Osteocyte (in vitro differentiated cells): ENCODE data around the gene RBL1. TPM values are rescaled to one million over a fixed set of nuclear protein-coding genes. Genes with fewer than 3 reads are reported as not detected.

Source experiments
- DNase-seq: peaks from one replicate; pipeline ENCODE4 v3.0.0; 2021; ENCODE audit warnings: mixed read lengths; ENCODE audit not compliant: unreplicated experiment; ENCODE audit errors: extremely low spot score
- H3K27ac Mint-ChIP-seq: one replicate; pipeline ENCODE4 v1.8.0; 2021; ENCODE audit warnings: mild to moderate bottlenecking, mixed read lengths; ENCODE audit not compliant: unreplicated experiment
- H3K27me3 Mint-ChIP-seq: one replicate; pipeline ENCODE4 v1.8.0; 2021; ENCODE audit warnings: mixed read lengths; ENCODE audit not compliant: unreplicated experiment
- H3K36me3 Mint-ChIP-seq: one replicate; pipeline ENCODE4 v1.8.0; 2021; ENCODE audit warnings: mixed read lengths; ENCODE audit not compliant: unreplicated experiment
- H3K4me1 Mint-ChIP-seq: one replicate; pipeline ENCODE4 v1.8.0; 2021; ENCODE audit warnings: mixed read lengths; ENCODE audit not compliant: unreplicated experiment
- H3K4me3 Mint-ChIP-seq: one replicate; pipeline ENCODE4 v1.8.0; 2021; ENCODE audit warnings: mild to moderate bottlenecking, moderate library complexity, mixed read lengths; ENCODE audit not compliant: unreplicated experiment
- H3K9me3 Mint-ChIP-seq: one replicate; pipeline ENCODE4 v1.8.0; 2021; ENCODE audit warnings: mixed read lengths; ENCODE audit not compliant: unreplicated experiment
- total RNA-seq: library from RNA; stranded (reverse); gene quantifications from 2 replicates; pipeline ENCODE4 v1.2.1, GENCODE V29; 2021
- TF ChIP-seq, protein P1 (sequence below): fragments of 200-600 bp; sonication (generic); IDR thresholded peaks from 2 replicates; pipeline ENCODE4 v1.5.0; 2021; ENCODE audit warnings: antibody characterized with exemption, mild to moderate bottlenecking, moderate library complexity

The RBL1 gene
- total RNA-seq, 1 donor from 2014 or later = 6.7 TPM

DNA sequence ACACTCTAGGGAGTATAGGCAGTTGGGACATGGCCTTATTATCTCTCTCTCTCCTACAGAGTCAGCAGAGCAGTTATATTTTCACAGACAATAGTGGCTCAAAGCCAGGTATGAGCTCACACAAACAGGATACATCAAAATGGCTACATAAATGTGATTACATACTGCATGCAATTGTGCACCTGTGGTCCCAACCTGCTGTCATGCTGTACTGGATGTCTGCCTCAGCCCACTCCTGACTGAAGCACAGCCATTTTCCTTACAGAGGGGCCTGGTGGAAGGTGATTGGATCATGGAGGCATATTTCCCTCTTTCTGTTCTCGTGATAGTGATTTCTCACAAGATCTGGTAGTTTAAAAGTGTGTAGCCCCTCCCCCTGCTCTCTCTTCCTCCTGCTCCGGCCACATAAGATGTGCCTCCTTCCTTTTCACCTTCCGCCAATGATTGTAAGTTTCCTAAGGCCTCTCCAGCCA lies 107.3 kb downstream of the RBL1 start:
- TF ChIP-seq, protein P1, sequence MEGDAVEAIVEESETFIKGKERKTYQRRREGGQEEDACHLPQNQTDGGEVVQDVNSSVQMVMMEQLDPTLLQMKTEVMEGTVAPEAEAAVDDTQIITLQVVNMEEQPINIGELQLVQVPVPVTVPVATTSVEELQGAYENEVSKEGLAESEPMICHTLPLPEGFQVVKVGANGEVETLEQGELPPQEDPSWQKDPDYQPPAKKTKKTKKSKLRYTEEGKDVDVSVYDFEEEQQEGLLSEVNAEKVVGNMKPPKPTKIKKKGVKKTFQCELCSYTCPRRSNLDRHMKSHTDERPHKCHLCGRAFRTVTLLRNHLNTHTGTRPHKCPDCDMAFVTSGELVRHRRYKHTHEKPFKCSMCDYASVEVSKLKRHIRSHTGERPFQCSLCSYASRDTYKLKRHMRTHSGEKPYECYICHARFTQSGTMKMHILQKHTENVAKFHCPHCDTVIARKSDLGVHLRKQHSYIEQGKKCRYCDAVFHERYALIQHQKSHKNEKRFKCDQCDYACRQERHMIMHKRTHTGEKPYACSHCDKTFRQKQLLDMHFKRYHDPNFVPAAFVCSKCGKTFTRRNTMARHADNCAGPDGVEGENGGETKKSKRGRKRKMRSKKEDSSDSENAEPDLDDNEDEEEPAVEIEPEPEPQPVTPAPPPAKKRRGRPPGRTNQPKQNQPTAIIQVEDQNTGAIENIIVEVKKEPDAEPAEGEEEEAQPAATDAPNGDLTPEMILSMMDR = no peak
- Mint-ChIP-seq H3K27me3 (no peaks in the 10 kb centered on the region), H3K9me3 (peaks cover 8% of the 10 kb centered on the region), H3K36me3 (no peaks in the 10 kb centered on the region), H3K27ac (no peak overlapping the region), H3K4me1 (no peaks in the 10 kb centered on the region), H3K4me3 (no peak overlapping the region)
- DNase-seq = no peak

DNA sequence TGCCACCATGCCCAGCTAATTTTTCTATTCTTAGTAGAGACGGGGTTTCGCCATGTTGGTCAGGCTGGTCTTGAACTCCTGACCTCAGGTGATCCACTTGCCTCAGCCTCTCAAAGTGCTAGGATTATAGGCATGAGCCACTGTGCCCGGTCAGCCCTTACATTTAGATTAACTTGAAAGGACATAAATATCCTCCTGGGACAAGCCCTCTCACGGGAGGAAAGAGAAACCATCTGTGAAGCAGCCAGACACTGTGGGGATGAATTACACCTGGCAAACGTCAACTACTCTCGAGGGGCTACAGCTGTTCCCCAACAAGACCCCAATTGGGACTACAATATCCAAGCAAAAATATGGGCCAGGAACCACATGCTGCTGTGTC lies 111.5 kb downstream of the RBL1 start:
- Mint-ChIP-seq H3K36me3 (no peaks in the 10 kb centered on the region), H3K27me3 (no peaks in the 10 kb centered on the region), H3K9me3 (no peaks in the 10 kb centered on the region), H3K27ac (no peak overlapping the region), H3K4me1 (no peaks in the 10 kb centered on the region), H3K4me3 (no peak overlapping the region)
- TF ChIP-seq, protein P1 = no peak
- no peak for DNase-seq

DNA sequence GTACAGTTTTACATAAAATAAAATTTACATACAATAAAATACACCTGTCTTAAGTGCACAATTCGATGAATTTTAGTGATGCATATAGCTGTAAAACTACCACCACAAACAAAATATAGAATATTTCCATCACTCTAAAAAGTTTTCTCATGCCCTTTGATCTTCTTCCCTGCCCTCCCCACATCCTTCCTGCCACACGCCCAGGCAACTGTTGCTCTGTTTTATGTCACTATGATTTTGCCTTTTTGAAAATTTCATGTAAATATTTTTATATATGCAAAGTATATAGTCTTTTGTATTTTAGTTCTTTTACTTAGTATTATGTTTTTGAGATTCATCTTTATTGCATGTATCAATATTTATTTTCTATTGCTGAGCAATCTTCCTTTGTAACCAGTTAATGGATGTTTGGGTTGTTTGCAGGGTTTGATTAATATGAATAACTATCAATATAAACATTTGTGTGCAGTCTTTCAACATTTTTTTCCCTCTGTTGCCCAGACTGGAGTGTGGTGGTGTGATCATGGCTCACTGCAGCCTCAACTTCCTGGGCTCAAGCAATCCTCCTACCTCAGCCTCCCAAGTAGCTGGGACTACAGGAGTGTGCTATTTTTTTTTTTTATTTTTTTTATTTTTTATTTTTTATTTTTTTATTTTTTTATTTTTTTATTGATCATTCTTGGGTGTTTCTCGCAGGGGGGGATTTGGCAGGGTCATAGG lies 120.5 kb downstream of the RBL1 start:
- TF ChIP-seq, protein P1 = no peak
- Mint-ChIP-seq H3K9me3 (no peaks in the 10 kb centered on the region), H3K4me3 (no peak overlapping the region), H3K4me1 (no peaks in the 10 kb centered on the region), H3K36me3 (no peaks in the 10 kb centered on the region), H3K27ac (no peak overlapping the region), H3K27me3 (no peaks in the 10 kb centered on the region)
- no peak for DNase-seq

DNA sequence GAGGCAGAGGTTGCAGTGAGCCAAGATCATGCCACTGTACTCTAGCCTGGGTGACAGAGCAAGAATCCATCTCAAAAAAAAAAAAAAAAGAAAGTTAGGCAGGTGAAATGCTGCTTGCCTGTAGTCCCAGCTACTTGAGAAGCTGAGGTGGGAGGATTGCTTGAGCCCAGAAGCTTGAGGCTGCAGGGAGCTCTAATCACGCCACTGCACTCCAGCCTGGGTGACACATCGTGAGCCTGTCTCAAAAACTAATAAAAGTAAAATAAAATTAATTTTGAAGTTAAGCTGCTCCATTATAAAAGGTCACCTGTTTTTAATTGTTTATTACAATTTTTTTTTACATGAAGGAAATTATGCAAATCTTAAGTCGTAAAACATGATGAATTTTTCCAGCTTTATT lies 121.1 kb downstream of the RBL1 start:
- Mint-ChIP-seq H3K4me3 (no peak overlapping the region), H3K27ac (no peak overlapping the region), H3K27me3 (no peaks in the 10 kb centered on the region), H3K9me3 (no peaks in the 10 kb centered on the region), H3K4me1 (no peaks in the 10 kb centered on the region), H3K36me3 (no peaks in the 10 kb centered on the region)
- no peak for DNase-seq
- TF ChIP-seq, protein P1 = no peak

DNA sequence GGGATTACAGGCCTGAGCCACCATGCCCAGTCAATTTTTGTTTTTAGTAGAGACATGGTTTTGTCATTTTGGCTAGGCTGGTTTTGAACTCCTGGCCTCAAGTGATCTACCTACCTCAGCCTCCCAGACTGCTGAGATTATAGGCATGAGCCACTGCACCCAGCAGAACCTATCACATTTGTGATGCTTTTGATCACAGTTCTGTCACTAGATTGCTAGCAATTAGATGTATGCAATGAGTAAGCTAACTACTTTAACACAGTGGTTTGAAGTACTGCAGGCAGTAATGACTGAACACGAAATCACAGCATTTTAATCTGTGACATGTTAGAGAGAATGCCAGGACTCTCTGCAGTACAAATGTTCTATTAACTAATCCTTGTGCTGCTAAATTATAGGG lies 124.7 kb downstream of the RBL1 start:
- Mint-ChIP-seq H3K4me1 (no peaks in the 10 kb centered on the region), H3K9me3 (no peaks in the 10 kb centered on the region), H3K36me3 (no peaks in the 10 kb centered on the region), H3K27ac (no peak overlapping the region), H3K27me3 (no peaks in the 10 kb centered on the region), H3K4me3 (no peak overlapping the region)
- TF ChIP-seq, protein P1 = no peak
- DNase-seq = no peak
